ENCODE measurements around the gene MYO1H.
"Not testable (repeated sequence)": the region's sequence is repeated elsewhere in the genome, so short reads cannot be mapped to it uniquely, and the experiment has no call there.

The MYO1H gene

GRCh38 chr12:109418848-109419480 is 71.3 kb downstream of the MYO1H start:
- FAIRE-seq, result no peak

DNA sequence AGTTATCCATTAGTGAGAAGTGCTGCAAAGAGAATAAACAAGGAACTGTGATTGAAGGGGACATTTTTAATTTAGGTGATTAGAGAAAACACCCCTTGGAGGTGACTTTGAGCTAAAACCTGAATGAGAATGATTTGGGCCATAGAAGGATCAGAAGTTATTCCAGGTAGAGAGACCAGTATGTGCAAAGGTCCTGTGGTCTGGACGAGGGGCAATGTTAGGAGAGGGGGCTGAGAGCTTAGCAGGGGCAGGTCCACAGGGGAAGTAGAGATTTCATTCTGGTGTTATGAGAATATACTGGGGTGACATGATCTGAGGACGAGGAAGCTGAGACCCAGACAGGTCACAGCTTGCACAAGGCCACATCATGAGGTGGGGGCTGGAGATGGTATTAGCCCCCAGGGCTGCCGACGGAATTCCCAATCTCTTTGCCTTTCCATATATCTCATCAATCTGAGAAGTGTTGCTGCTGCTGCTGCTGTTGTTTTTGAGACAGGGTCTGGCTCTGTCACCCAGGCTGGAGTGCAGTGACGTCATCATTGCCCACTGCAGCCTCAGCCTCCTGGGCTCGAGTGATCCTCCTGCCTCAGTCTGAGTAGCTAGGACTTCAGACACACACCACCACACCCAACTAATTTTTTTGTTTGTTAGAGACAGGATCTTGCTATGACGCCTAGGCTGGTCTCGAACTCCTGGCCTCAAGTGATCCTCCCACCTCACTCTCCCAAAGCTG is 73.8 kb downstream of the MYO1H start:
- FAIRE-seq, result no peak

DNA sequence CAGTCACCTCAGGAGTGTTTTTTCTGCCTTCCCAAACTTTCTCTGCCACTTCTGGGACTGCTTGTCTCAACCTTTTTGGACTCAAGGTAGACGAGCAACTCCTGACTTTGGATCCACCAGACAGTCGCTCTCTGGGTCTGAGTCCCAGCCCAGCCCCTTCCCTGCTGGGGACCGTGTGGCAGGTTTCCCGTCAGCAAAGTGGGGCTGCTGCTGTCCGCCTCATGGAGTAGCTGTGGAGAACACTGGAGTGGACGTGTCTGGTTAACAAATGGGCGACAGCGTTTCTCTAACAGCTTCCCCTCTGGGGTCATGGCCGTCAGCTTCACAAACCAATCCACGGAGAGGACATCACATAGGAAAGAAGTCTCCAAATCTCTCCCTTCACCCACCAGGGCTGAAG is 74.6 kb downstream of the MYO1H start:
- no peak for FAIRE-seq

DNA sequence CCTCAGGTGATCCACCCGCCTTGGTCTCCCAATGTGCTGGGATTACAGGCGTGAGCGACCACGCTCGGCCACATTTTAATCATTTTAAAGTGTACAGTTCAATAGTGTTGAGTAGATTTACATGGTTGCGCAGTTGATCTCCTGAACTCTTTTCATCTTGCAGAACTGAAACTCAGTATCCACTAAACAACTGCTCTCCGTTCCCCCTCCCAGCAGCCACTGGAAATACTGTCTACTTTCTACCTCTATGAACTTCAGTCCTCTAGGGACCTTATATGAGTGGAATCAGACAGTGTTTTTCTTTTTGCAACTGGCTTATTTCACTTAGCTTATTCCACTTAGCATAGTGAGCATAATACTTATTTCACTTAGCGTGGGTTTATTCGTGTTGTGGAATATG is 75.7 kb downstream of the MYO1H start:
- no peak for FAIRE-seq

DNA sequence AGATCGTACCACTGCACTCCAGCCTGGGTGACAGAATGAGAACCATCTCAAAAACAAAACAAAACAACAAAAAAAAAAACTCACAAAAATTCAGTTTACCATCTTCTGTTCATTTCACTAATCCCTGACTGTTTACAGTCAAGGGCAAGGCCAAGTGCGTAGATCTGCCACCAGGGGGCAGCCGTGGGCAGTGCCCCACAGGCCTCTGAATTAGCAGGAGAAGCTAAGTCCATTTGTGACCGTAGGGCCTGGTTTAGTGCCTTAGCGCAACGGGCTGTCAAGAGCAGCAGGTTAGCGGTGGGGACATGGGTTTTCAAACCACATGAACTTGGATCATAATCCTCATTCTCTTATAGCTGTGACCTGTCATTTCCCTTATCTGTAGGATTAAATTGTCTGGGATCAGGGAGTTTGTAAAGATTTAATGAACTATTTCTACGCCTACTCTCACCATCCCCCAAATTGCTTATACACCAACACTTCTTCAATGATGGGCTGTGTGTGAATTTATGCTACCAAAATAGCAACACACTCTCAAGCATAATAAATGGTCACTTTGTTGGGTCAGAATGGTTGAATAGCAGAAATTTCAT is 80.4 kb downstream of the MYO1H start:
- no peak for FAIRE-seq

- not testable (repeated sequence) for FAIRE-seq
Observed at GRCh38 chr12:109428804-109429203, 81.1 kb downstream of the MYO1H start.

DNA sequence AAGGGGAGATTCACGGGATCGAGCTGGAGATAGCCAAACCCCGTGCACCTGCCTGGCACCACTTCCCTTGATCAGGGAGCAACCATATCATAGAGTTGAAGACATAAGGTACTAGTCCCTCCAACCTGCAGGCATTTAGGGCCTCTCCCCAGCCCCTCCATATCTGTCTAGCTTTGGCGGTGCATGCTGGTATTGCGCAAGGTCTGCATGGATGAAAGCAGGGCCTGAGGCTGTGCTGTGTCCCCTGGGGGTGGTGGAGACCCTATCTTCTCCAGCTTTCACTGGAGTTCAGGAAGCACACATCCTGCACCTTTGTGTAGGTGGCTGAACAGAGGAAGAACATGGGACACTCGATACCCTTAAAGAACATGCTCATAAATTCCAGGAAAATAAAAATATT is 82.5 kb downstream of the MYO1H start:
- FAIRE-seq, result no peak

GRCh38 chr12:109432431-109432830 is 84.7 kb downstream of the MYO1H start:
- FAIRE-seq, result no peak

DNA sequence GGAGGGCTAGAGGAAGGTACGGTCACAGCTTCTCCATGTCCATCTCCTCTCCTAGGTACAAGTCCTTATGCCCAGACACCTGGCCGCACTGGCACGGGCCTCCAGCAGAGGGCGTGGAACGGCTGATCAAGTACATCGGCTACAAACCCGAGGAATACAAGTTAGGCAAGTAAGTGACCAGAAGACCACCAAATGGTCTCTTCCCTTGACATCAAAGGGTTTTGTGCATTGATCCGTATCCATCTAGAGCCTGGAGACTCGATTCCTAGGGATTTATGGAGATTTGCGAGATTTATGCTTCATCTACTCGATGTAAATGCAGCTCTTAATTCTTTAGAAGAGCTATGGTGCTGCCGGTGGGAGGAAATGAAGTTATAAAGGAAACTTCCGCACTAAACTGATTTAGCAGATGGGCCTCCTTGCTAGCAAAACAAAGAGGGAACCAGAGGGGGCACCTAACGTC is 85.2 kb downstream of the MYO1H start:
- FAIRE-seq, result no peak

- no peak for FAIRE-seq
Observed at GRCh38 chr12:109433618-109434017, 85.9 kb downstream of the MYO1H start.

GRCh38 chr12:109434582-109434981 is 86.9 kb downstream of the MYO1H start:
- no peak for FAIRE-seq

DNA sequence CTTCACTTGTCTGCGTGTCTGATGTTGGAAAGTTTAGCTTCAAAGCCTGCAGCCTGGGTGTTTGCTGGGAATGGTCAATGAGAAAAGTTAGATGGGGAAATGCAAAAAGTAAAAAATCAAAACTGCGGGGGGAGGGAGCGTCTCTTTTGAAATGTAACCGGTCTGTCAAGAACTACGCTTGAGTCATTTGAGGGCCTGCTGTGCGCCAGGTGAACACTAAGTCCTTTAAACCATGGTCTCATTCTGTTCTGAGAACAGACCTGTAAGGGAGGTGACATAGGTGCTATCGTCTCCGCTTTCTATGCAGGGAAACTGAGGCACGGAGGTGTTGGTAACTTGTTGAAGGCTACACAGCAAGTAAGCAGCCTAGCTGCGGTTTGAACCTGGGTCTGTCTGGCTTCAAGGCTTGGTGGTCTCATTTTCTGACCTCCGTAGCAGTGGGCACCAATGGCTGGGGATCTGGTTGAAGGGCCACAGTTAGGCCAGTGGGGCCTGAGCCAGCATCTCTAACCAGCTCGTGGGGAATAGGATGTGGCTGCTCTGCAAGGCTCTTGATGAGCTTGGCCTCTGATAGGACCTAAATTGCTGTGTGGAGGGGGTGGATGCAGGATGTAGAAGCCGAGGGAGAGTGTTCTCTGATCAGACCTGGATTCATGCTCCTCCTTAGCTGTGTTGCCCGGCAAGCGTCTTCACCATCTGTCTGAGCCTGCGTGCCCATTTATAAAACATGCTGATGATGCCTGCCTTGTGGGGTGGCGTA is 87.9 kb downstream of the MYO1H start:
- no peak for FAIRE-seq

DNA sequence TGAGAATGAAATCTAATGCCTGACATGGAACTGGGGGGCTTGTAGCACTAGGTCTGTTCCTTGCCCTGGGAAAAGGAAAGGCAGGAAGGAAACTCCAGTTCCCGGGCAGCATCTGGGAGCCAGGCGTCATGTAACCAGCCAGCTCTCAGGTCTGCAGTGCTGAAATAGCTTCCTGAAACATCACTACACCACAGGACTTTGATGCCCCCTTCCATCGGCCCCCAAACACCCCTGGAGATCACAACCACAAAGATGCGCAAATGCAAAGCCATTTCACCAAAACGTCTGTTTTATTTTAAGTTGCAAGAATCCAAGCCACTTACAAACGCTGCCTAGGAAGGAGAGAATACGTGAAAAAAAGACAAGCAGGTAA is 88.5 kb downstream of the MYO1H start:
- FAIRE-seq, result no peak

DNA sequence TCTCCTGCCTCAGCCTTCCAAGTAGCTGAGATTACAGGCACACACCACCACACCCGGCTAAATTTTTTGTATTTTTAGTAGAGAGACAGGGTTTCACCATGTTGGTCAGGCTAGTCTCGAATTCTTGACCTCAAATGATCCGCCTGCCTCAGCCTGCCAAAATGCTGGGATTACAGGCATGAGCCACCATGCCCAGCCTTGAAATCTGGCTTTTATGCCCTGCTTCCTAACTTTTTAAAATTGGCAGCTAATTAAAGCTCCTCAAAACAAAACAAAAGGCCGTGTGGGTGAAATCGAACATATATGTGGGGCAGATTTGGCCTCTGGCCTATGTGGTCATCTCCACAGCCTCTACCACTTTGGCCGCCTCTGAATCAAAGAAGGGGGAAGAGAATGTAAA is 91.5 kb downstream of the MYO1H start:
- no peak for FAIRE-seq

DNA sequence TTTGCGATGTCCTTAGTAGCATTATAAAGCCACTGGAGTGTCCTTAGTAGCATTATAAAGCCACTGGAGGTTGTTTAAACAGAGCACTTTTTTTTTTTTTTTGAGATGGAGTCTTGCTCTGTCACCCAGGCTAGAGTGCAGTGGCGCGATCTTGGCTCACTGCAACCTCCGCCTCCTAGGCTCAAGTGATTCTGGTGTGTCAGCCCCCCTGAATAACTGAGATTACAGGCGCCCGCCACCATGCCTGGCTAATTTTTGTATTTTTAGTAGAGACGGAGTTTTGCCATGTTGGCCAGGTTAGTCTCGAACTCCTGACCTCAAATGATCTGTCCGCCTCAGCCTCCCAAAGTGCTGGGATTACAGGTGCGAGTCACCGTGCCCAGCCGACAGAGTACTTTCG is 92.3 kb downstream of the MYO1H start:
- FAIRE-seq, result not testable (repeated sequence)

- no peak for FAIRE-seq
Observed at GRCh38 chr12:109440851-109441490, 93.3 kb downstream of the MYO1H start.

GRCh38 chr12:109443794-109444193 is 96.1 kb downstream of the MYO1H start:
- FAIRE-seq, result no peak

DNA sequence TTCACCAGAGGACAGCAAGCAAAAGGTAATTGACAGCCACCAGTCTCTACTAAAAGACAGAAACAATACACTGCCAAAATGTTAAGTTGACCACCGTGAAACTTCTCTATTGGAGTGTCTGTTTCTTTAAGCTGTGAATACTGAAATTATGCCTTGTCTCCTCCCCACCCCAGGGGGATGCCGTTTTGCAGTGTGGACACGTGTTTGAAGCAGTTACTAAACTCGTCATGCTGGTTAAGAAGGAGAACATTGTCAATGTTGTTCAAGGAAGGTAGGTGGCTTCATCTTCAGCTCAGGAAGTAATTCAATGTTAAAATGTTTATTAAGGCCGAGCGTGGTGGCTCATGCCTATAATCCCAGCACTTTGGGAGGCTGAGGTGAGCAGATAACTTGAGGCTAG is 96.6 kb downstream of the MYO1H start:
- FAIRE-seq, result no peak

DNA sequence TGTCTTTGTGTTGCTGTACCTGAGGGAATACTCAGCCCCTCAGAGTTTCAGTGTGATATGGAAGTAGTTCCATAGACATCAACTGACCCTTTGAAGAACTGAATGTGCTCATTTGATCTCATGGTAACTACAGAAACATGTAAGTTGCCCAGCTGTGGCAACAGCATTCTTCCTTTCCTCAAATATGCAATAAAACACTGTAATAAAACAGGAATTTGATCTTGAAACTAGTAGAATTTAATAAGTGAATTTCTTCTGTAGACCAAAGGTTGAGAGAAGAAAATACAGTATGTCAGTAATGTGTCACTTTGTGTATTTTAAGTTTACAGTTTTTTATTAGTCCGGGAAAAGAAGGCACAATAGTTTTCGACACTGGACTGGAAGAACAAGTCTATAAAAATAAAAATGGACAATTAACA is 97.5 kb downstream of the MYO1H start:
- FAIRE-seq, result no peak

DNA sequence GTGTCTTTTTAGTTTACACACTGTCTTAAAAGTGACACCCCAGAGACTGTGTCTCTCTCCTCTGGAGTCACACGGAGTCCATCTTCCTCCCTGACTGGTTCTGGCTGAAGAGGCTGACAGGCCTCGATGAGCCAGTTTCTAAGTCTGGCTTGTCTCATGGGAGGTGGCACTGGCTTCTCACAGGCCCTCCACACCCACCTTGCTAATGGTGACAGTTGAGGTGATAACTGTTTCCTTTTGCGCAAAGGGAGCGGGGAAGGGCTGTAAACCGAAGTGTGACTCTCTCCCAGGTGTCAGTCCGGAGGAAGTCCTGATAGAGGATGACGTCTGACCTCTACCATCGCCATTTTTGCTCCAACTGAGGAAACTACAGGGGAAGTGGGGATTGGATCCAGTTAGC is 99.2 kb downstream of the MYO1H start:
- no peak for FAIRE-seq

DNA sequence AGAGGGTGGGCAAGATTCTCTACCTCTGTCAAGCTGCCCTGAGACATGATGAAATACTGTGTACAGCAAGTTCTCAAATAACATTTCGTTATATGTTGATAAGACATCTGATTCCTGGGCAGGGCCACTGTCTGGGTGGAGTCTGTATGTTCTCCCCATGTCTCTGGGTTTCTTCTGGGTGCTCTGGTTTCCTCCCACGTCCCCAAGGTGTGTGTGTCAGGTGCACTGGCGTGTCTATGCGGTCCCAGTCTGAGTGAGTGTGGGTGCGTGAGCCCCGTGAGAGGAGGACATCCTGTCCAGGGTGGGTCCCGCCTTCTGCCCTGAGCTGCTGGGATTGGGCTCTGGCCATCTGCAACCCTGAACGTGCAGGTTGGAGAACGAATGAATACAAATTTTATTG is 99.8 kb downstream of the MYO1H start:
- no peak for FAIRE-seq

GRCh38 chr12:109448272-109448671 is 100.6 kb downstream of the MYO1H start:
- no peak for FAIRE-seq
